GM21360 (cell line): Measurements from ENCODE around the gene UPK3A.
"Not testable (repeated sequence)": the region's sequence is repeated elsewhere in the genome, so short reads cannot be mapped to it uniquely, and the experiment has no call there.

Source experiments
- ATAC-seq: cut with Tn5 transposase; IDR thresholded peaks from one replicate; pipeline ENCODE4 v1.9.1; 2021; ENCODE audit warnings: mild to moderate bottlenecking, moderate library complexity; ENCODE audit not compliant: unreplicated experiment

UPK3A gene

GRCh38 chr22:45278125-45278524, 6.6 kb upstream of the UPK3A start:
- no peak for ATAC-seq

GRCh38 chr22:45280587-45280980, 4.2 kb upstream of the UPK3A start:
- no peak for ATAC-seq

GRCh38 chr22:45281010-45281409, 3.7 kb upstream of the UPK3A start:
- ATAC-seq = no peak

GRCh38 chr22:45285263-45286058, 712 bp downstream of the UPK3A start:
- ATAC-seq = no peak

- ATAC-seq = no peak
Observed at GRCh38 chr22:45286854-45287551, 2.3 kb downstream of the UPK3A start.

GRCh38 chr22:45290410-45290936, 5.7 kb downstream of the UPK3A start:
- no peak for ATAC-seq

GRCh38 chr22:45291061-45291930, 6.5 kb downstream of the UPK3A start:
- no peak for ATAC-seq

GRCh38 chr22:45291931-45292290, 7.2 kb downstream of the UPK3A start:
- ATAC-seq = no peak

GRCh38 chr22:45292731-45293442, 8.1 kb downstream of the UPK3A start:
- ATAC-seq = no peak

- ATAC-seq = no peak
Observed at GRCh38 chr22:45294030-45294429, 9.3 kb downstream of the UPK3A start.

GRCh38 chr22:45295004-45295403, 10.3 kb downstream of the UPK3A start:
- ATAC-seq = not testable (repeated sequence)

GRCh38 chr22:45295492-45295891, 10.7 kb downstream of the UPK3A start:
- ATAC-seq = no peak

- ATAC-seq = no peak
Observed at GRCh38 chr22:45296628-45297297, 12.0 kb downstream of the UPK3A start.

GRCh38 chr22:45298934-45299505, 14.3 kb downstream of the UPK3A start:
- ATAC-seq = no peak

- no peak for ATAC-seq
Observed at GRCh38 chr22:45302751-45303150, 18.0 kb downstream of the UPK3A start.

GRCh38 chr22:45303181-45303580, 18.4 kb downstream of the UPK3A start:
- no peak for ATAC-seq

- ATAC-seq = no peak
Observed at GRCh38 chr22:45304971-45305370, 20.2 kb downstream of the UPK3A start.

- ATAC-seq = no peak
Observed at GRCh38 chr22:45305456-45306075, 20.8 kb downstream of the UPK3A start.

GRCh38 chr22:45306139-45306538, 21.4 kb downstream of the UPK3A start:
- no peak for ATAC-seq
